Activated B cell treated with CpG ODN at 0.5 μM for 24 hours (primary cell): ENCODE data around the gene DAAM1. TPM values are rescaled to one million over a fixed set of nuclear protein-coding genes. Genes with fewer than 3 reads are reported as not detected.

Experiments
- ATAC-seq: fragments of 200-7000 bp; cut with Tn5 transposase; one replicate; pipeline ENCODE4 v1.10.0; 2021; ENCODE audit warnings: low read depth, mild to moderate bottlenecking, moderate library complexity
- CTCF ChIA-PET: fragments of 350-600 bp; sonication (Branson Sonifier 250); formaldehyde crosslinking; loops from one replicate; lab custom pipeline; 2021; ENCODE audit warnings: antibody characterized with exemption; lab: Charles Lee
- POLR2A ChIA-PET: fragments of 350-600 bp; sonication (Branson Sonifier 250); formaldehyde crosslinking; loops from one replicate; lab custom pipeline; 2021; ENCODE audit warnings: antibody characterized with exemption; lab: Charles Lee
- DNase-seq: peaks from one replicate; pipeline ENCODE4 v3.0.0; 2022
- H3K27ac Mint-ChIP-seq: one replicate; pipeline ENCODE4 v1.8.0; 2020; ENCODE audit warnings: mixed read lengths
- H3K27me3 Mint-ChIP-seq: one replicate; pipeline ENCODE4 v1.8.0; 2021; ENCODE audit warnings: mixed read lengths
- H3K36me3 Mint-ChIP-seq: one replicate; pipeline ENCODE4 v1.8.0; 2021; ENCODE audit warnings: low read depth, mixed read lengths
- H3K4me1 Mint-ChIP-seq: one replicate; pipeline ENCODE4 v1.8.0; 2021; ENCODE audit warnings: mixed read lengths
- H3K4me3 Mint-ChIP-seq: one replicate; pipeline ENCODE4 v1.8.0; 2020; ENCODE audit warnings: mild to moderate bottlenecking, mixed read lengths
- H3K9me3 Mint-ChIP-seq: one replicate; pipeline ENCODE4 v1.8.0; 2020; ENCODE audit warnings: mixed read lengths
- intact Hi-C: fragments of 100-400 bp; cut with micrococcal nuclease; formaldehyde crosslinking; loops from one replicate; pipeline ENCODE4 v1.15.1; 2024
- total RNA-seq: library from RNA; stranded (reverse); gene quantifications from 2 replicates; pipeline ENCODE4 v1.2.3, GENCODE V29; 2022
- TF ChIP-seq, protein P1 (sequence below): fragments of 200-600 bp; IDR thresholded peaks from one replicate; pipeline ENCODE4 v1.8.0; 2022; ENCODE audit warnings: antibody characterized with exemption, mild to moderate bottlenecking

The DAAM1 gene
- total RNA-seq, 1 donor from 2014 or later = 38.7 TPM

DNA sequence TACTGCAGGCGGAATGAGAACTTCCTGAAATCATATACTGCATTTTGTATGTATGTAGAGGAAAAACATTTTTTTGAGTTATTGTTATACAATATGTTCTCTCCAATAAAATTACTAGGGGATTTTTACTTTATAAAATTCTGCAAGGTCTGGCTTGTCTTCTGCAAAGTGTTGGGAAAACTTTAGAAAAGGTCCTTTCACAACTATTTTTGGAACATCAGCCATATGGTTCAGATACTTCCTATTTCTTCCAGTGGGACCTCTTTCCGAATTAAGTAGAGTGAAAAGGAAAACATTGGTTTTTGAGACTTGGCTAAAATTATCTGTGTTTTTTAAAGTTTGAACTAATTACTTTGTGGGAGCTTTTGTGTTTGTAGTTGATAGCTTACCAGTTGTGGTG lies 52.7 kb downstream of the DAAM1 start:
- TF ChIP-seq, protein P1, sequence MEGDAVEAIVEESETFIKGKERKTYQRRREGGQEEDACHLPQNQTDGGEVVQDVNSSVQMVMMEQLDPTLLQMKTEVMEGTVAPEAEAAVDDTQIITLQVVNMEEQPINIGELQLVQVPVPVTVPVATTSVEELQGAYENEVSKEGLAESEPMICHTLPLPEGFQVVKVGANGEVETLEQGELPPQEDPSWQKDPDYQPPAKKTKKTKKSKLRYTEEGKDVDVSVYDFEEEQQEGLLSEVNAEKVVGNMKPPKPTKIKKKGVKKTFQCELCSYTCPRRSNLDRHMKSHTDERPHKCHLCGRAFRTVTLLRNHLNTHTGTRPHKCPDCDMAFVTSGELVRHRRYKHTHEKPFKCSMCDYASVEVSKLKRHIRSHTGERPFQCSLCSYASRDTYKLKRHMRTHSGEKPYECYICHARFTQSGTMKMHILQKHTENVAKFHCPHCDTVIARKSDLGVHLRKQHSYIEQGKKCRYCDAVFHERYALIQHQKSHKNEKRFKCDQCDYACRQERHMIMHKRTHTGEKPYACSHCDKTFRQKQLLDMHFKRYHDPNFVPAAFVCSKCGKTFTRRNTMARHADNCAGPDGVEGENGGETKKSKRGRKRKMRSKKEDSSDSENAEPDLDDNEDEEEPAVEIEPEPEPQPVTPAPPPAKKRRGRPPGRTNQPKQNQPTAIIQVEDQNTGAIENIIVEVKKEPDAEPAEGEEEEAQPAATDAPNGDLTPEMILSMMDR = no peak
- H3K4me1 Mint-ChIP-seq = peaks cover 41% of the 10 kb centered on the region
- no peak overlapping the region for H3K27ac Mint-ChIP-seq
- ATAC-seq (no peak), DNase-seq (no peak)
- no peaks in the 10 kb centered on the region for H3K27me3 Mint-ChIP-seq
- CTCF ChIA-PET = no interaction called here
- POLR2A ChIA-PET = no interaction called here
- no peaks in the 10 kb centered on the region for H3K9me3 Mint-ChIP-seq
- H3K4me3 Mint-ChIP-seq = no peak overlapping the region
- intact Hi-C loops = loop anchor here (5.0 kb wide), 1 partner anchor 36 kb away; no protein-coding TSS in a partner anchor
- no peaks in the 10 kb centered on the region for H3K36me3 Mint-ChIP-seq

DNA sequence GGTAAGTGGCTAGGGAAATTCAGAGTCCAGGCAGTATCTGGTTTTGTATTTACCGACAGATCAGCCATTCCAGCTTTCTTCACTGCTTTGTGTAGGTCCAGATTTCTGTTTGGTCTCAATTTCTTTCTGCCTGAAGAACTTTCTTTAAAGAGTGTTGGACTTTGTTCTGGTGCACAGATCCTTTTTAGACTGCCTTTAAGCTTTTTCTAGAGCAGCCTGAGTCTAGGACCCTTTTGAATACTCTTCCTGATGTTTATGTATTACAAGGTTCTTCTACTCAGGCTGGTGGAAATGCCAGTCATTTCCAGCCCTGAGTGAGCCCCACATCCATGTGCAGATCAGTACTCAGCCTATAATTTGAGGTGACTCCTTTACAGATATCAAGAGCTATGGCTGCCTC lies 54.7 kb downstream of the DAAM1 start:
- no peak for ATAC-seq
- Mint-ChIP-seq H3K9me3 (no peaks in the 10 kb centered on the region), H3K4me3 (no peak overlapping the region), H3K27ac (no peak overlapping the region), H3K36me3 (no peaks in the 10 kb centered on the region), H3K4me1 (peaks cover 50% of the 10 kb centered on the region), H3K27me3 (no peaks in the 10 kb centered on the region)
- intact Hi-C loops = loop anchor here (2.0 to 5.0 kb wide), 2 partner anchors 34 to 58 kb away; no protein-coding TSS in a partner anchor
- TF ChIP-seq, protein P1 = no peak
- CTCF ChIA-PET = interaction anchor here (1.1 kb wide), 1 partner anchor 53 kb away, joined by 4 read pairs; no protein-coding TSS in a partner anchor
- POLR2A ChIA-PET = no interaction called here
- DNase-seq = no peak

DNA sequence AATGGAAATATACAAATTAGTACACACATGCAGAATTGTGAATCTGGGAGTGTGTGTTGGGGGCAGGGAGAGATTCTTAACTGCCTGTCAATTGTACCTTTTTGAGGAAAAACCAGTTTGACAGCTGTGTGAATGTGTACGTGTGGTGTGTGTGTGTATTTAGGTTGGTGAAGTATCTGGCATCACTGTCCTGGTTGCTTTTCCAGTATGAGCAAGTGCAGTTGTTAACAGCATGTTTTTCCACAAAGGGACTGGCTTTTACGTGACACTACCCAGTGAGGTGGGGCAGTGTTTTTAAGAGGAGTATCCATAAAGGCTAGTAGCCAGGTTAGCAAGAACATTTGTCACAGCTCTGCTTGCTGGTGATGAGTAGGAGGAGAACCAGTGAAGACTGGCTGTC lies 56.1 kb downstream of the DAAM1 start:
- no peak overlapping the region for H3K27ac Mint-ChIP-seq
- no peaks in the 10 kb centered on the region for H3K36me3 Mint-ChIP-seq
- CTCF ChIA-PET = no interaction called here

DNA sequence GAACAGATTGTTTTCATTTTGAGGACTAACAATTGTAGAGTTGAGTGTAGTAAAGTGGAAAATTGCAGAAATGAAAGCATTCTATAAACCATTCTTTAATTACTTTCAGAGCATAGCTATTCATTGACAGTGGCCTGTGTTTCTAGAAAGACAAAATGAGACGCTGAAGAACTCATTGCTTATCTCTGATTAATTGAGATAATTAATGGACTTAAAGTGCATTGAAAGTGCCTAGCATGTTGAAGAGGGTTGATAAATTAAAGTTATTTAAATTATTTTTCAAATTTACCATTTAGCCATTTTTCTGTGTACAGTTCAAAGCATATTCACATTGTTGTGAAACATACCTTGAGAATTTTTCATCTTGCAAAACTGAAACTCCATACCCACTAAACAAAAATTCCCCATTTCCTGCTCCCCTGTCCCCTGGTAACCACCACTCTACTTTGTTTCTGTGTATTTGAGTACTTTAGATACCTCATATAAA lies 57.4 kb downstream of the DAAM1 start:
- peak overlapping the region; percentile 65 for H3K27ac Mint-ChIP-seq

More for the DNA sequence above, 56.1 kb downstream of the DAAM1 start:
- Mint-ChIP-seq H3K9me3 (no peaks in the 10 kb centered on the region), H3K4me3 (no peak overlapping the region), H3K27me3 (no peaks in the 10 kb centered on the region), H3K4me1 (peaks cover 50% of the 10 kb centered on the region)
- TF ChIP-seq, protein P1 = no peak
- ATAC-seq (no peak), DNase-seq (no peak)
- intact Hi-C loops = loop anchor here (2.0 to 5.0 kb wide), 2 partner anchors 33 to 56 kb away; partner anchors contain the start of gene DAAM1
- POLR2A ChIA-PET = no interaction called here

DNA sequence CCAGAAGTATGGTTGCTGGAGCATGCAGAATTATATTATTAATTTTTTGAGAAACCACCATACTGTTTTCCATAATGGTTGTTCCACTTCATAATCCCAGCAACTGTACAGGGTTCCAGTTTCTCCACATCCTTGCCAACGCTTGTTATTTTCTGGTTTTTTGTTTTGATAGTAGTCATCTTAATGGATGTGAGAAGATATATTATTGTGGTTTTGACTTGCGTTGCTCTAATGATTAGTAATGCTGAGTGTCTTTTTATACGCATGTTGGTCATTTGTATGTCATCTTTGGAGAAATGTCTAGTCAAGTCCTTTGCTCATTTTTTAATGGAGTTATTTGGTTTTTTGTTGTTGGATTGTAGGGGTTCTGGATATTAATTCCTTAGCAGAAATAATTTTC lies 58.1 kb downstream of the DAAM1 start:
- Mint-ChIP-seq H3K36me3 (no peaks in the 10 kb centered on the region), H3K4me1 (peaks cover 32% of the 10 kb centered on the region), H3K27ac (no peak overlapping the region), H3K27me3 (no peaks in the 10 kb centered on the region), H3K4me3 (no peak overlapping the region), H3K9me3 (no peaks in the 10 kb centered on the region)
- TF ChIP-seq, protein P1 = no peak
- POLR2A ChIA-PET = no interaction called here
- ATAC-seq (no peak), DNase-seq (no peak)
- intact Hi-C loops = no loop called here
- CTCF ChIA-PET = no interaction called here

More for the DNA sequence above, 57.4 kb downstream of the DAAM1 start:
- TF ChIP-seq, protein P1 = no peak
- Mint-ChIP-seq H3K36me3 (no peaks in the 10 kb centered on the region), H3K9me3 (no peaks in the 10 kb centered on the region), H3K4me1 (peaks cover 39% of the 10 kb centered on the region), H3K4me3 (peak overlapping the region; percentile 50), H3K27me3 (no peaks in the 10 kb centered on the region)
- peak; percentile 64 for ATAC-seq
- CTCF ChIA-PET = no interaction called here
- intact Hi-C loops = loop anchor here (2.0 kb wide), 1 partner anchor 57 kb away; the partner anchor contains the start of gene DAAM1
- DNase-seq = no peak
- POLR2A ChIA-PET = no interaction called here
